Activated CD8-positive, alpha-beta memory T cell treated with anti-CD3 and anti-CD28 coated beads for 4 hours (primary cell): ENCODE results near the gene GRPEL1.

Experiments
- DNase-seq, 2 donors: peaks; one replicate each; pipeline ENCODE4 v3.0.0-alpha.2; 2020; ENCODE audit warnings: low read depth in 2 of 2

Gene GRPEL1

DNA sequence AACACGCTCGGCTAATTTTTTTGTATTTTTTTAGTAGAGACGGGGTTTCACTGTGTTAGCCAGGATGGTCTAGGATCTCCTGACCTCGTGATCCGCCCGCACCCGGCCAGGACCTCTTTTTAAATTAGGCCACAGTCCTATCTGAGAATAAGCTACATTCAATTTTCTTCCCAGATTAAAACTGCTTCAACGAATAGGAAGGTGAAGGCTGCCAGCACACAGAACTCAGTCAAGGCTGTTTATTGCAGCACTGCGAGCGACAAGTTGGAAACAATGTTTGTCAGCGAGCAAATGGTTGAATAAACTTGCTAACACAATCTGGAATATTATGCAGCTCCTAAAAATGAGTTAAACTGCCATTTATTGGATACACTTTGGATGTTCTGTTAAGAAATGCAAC, 1.9 kb downstream of the GRPEL1 start:
- no peak for DNase-seq

GRCh38 chr4:7063362-7063761, 4.5 kb downstream of the GRPEL1 start:
- no peak for DNase-seq

GRCh38 chr4:7062816-7063215, 5.0 kb downstream of the GRPEL1 start:
- no peak for DNase-seq

- DNase-seq, result no peak
Observed at GRCh38 chr4:7061815-7062214, 6.0 kb downstream of the GRPEL1 start.

- DNase-seq, result no peak
Observed at GRCh38 chr4:7060346-7061150, 7.3 kb downstream of the GRPEL1 start.

GRCh38 chr4:7059662-7060061, 8.2 kb downstream of the GRPEL1 start:
- no peak for DNase-seq

GRCh38 chr4:7058792-7059191, 9.1 kb downstream of the GRPEL1 start:
- DNase-seq, result no peak

DNA sequence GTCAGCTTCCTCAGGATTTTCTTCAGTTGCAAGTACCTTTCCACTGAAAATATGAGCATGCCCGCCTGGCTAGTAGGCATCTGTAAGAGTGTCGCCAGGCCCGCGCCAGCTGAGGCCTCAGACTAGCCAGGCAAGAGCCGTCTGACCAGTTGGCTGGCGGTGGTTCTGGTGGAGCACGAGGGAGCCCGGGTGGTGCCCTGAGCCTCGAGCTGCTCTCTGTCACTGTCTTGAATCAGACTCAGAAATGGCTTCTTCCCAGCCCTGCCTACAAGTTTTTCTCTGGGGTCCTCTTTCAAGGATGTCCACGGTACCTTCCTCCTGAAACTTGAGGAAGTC, 11.9 kb downstream of the GRPEL1 start:
- DNase-seq, result no peak

- DNase-seq, result no peak
Observed at GRCh38 chr4:7055111-7055989, 12.5 kb downstream of the GRPEL1 start.

- DNase-seq, result no peak
Observed at GRCh38 chr4:7054106-7054880, 13.6 kb downstream of the GRPEL1 start.

DNA sequence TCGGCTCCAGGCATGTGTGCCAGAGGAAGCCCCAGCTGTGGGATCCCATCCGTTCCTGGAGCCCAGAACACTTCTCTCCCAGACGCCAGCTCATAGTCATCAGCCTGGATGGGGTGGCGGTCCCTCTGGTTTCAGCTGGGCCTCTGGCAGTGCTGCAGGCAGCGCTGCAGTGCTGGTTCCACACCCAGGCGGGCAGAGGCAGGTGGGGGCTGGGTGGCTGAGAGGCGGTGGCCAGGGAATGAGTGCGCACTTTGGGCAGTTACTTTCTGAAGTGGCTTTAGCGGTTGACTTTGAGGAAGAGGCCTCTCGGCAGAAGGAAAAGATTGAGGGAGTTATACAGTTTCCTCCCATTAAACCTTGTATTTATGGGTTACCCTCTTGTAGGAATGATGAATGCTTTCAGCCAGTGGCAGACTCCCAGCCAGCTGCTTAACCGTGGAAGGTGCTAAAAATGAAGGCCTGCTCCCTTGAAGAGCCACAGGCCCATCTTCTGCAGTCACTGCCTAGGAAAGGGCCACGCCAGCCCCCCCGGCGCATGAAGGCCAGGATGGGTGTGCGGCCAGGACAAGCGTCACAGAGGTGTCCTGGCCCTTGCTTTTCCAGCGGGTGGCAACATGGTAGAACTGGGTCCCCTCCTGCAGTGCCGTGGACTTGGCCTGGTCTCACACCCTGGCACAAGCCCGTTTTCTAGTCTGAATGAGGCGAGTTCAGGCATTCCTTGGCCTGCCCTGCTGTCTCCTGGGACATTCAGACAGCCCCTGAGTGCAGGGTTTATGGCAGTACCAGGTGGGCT, 14.7 kb downstream of the GRPEL1 start:
- no peak for DNase-seq

DNA sequence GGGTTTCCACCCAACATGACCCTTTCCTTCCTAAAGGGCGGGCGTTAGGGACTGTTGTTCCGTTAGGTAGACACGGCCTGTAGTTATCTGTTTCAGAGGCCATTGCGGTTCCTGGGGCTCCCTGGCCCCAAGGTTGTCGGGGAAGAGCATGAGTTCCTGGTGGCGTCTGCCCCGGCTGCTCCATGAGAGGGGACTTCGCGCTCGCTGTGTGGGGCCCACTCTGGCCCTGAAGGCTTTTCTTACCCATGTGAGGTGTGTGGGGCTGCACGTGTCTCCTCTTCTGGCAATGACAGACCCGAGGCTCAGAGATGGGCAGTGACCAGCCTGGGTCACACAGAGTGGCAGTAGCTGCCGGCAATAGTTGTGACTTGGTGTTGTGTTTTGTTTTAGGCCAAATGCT, 15.6 kb downstream of the GRPEL1 start:
- DNase-seq, result no peak

- no peak for DNase-seq
Observed at GRCh38 chr4:7051905-7052304, 16.0 kb downstream of the GRPEL1 start.

GRCh38 chr4:7051144-7051495, 16.7 kb downstream of the GRPEL1 start:
- no peak for DNase-seq

DNA sequence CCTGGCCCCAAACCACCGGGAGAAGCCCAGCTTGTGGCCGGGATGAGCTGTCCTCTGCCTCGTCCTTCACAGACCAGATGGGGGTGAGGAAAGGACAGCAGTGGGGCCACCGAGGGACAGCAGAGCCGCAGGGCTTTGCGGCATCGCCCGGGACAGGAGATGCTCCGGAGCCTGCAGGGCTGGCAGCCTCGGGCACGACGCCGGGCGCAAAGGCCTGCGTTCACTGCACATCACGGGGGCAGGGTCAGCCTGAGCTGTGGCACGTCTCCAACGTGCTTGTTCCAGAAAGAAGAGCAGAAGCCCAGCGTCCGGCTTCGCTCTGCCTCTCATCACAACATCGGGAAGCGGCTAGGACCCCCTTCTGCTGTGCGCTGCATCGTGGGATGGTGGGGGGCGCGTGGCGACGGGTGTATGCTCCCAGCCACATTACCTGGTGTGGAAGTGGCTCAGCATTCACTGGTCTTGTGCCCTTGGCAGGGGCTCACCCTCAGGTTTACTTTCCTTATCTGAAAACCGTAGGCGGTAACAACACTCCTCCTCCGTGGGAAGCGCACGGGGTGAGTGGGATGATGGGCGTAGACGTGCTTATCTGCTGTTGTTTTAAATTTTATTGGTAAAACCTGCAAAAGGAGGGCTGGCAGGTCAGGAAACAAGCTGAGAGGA, 17.3 kb downstream of the GRPEL1 start:
- no peak for DNase-seq

DNA sequence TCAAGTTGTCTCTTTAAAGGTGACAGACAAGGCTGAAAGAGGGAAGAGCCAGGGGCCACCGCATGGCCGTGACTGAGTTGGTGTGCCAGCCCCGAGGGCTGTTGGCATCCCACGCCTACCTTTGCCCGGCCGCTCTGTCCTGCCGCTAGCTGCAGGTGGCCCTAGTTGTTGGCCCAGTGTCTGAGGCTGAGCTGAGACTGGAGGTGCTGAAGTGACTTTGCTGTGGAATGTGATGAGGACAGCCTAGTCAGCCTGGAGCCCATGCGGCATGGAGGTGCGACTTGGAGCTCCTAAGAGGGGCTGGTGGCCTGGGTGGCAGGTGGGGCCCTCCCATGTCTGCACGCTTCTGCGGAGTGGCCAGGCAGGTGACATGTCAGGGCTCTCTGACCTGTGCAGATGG, 18.1 kb downstream of the GRPEL1 start:
- DNase-seq, result no peak

DNA sequence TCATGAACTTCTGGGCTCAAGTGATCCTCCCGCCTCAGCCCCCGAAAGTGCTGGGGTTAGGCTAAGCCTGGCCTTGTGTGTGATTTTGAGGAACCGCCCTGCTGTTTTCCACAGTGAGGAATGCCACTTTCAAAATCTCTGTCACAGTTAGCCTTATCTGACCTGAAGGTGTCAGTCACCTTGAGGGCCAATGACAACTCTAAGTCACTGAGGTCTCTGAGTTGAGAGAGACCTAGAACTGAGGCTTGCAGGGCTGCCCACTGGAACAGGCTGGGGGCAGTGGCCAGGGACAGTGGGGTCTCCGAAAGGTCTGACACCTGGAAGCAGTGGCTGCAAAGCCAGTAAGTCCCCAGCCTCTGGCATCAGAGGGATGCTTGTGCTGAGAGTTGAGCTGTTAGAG, 18.6 kb downstream of the GRPEL1 start:
- DNase-seq, result no peak

- DNase-seq, result no peak
Observed at GRCh38 chr4:7048642-7049041, 19.2 kb downstream of the GRPEL1 start.

DNA sequence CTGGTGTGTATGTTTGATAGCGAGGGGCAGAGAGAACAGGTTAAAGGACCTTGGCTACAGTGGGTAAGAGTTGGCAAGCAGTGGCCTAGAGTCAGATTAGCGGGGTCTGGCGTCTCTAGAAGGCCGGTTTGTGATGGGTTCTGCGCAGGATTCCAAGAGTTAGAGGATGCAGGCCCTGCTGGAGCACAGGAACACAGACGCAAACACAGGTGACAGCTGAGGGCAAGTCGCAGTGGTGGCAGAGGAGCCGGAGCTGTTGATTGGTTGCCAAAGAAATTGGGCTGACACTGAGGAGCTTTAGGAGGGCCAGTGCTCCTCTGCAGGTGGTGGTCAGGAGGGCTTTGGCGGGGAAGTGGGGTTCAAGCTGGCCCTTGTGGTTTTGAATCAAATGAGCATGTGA, 20.9 kb downstream of the GRPEL1 start:
- DNase-seq, result no peak

DNA sequence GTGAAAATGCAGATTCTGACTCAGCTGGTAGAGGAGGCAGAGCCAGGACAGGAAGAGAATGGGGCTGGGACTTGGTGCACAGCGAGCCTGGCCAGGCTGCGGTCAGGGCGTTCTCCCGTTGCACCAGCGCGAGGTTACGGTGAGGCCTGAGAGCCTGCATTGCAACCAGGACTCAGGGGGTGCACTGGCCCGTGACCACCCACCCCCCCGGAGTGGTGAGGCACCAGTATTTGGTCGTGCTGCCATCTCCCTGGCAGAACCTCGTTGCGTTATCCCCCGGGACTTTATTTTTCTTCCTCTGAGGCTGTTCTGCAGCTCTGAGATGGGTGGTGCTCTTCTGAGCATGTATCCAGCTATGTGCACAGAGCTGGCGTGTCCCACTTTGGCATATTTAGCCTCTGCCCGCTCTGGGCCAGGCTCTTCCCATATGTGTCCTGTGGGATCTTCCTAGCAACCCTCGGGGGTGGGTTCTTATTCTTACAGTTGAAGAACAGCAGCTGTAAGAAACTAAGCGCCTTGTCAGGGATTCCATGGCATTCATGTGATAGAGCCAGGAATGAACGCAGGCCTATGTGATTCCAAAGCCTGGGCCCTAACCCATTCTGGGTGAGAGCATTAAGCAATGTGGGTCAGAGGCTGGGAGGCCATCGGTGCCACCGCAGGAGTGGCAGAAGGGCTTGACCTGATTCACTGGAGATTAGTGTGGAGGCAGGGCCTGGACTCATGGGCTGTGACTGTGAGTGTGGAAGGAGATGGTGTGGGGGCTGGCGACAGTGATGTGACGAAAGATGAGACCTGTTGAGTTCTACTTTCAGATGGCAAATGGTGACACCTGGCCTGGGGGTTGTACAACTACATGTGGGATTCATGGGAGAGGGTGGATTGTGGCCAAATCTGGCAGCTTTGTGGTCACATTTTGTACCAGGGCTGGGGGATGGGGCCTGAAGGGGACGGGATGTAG, 21.6 kb downstream of the GRPEL1 start:
- no peak for DNase-seq
